ENCODE data around the gene RIOK3.
"Not testable (repeated sequence)": the region's sequence is repeated elsewhere in the genome, so short reads cannot be mapped to it uniquely, and the experiment has no call there.

The RIOK3 gene, protein sequence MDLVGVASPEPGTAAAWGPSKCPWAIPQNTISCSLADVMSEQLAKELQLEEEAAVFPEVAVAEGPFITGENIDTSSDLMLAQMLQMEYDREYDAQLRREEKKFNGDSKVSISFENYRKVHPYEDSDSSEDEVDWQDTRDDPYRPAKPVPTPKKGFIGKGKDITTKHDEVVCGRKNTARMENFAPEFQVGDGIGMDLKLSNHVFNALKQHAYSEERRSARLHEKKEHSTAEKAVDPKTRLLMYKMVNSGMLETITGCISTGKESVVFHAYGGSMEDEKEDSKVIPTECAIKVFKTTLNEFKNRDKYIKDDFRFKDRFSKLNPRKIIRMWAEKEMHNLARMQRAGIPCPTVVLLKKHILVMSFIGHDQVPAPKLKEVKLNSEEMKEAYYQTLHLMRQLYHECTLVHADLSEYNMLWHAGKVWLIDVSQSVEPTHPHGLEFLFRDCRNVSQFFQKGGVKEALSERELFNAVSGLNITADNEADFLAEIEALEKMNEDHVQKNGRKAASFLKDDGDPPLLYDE

GRCh38 chr18:23452728-23453679, at the start of gene RIOK3:
TSS of gene RIOK3 (plus strand) at chr18:23453287. CDS start at chr18:23453440, 153 bp downstream.
- in situ Hi-C loops (cut with MboI; ENCODE audit: low sequenced_read_pairs): no loop called here

GRCh38 chr18:23403310-23403709, 49.8 kb upstream of the RIOK3 start:
- in situ Hi-C loops (cut with MboI; ENCODE audit: low sequenced_read_pairs): no loop called here

DNA sequence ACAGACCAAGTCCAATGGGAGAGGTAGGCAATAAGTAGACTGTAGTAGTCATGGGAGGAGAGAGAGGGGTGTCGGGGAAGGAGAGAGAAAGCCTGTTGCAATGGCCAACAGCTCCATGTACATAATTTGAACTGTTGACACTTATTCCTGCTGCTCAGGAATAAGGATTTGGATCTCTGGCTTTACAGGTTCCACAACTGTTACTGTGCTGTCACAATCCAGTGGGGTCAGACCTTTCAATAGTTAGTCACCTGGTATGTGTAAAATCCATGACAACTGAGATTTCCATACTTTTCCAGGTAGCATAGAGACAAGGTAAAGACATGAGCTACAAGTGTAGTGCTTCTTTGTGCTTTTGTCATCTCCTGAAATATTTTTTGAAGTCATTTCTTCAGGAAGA, 47.5 kb upstream of the RIOK3 start:
- in situ Hi-C loops (cut with MboI; ENCODE audit: low sequenced_read_pairs): no loop called here

DNA sequence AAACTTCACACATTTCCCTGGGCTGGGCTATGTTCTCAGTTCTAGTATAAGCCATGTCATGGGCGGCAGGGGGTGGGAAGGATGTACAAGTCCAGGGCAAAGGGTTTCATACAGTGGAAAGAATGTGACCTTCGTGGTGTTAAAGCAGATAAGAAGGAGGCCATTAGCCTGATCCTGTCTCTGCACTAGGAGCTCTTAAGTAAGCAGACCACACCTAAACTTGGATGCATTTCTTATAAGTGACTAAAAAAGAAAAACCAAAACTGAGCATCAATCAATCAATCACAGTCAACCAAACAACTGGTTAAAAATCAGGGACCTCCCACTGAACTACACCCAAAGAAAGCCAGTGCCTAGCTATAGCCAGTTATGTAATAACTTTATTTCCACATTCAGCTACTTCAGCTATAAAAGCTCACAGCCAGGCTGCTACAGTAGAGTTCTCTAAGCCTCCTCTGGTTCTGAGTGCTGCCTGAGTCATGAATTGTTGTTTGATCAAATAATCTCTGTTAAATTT, 46.8 kb upstream of the RIOK3 start:
- in situ Hi-C loops (cut with MboI; ENCODE audit: low sequenced_read_pairs): no loop called here

DNA sequence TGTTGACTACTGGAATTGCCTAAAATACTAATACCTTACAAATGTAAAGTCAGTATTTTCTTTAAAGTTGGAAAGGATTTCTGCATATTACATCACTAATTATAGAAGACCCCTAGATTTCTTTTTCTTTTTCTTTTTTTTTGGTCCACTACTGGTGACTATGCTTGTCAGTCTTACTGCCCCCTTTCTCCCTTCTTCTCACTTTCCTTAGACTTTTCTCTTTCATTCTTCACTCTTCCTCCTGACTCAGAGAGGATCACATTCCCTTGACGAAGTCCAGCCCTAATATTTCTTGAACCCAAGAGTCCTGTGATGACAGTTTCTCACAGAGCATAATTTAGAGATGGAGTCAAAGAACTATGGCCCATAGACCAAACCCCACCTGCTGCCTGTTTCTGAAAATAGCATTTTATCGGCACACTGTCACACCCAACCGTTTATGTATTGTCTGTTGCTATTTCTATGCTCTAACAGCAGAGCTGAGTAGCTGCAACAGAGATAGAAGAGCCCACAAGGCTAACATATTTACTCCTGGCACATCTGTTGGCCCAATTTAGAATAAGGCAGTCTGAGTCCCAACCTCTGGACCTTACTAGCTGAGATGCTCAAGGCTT, 40.6 kb upstream of the RIOK3 start:
- in situ Hi-C loops (cut with MboI; ENCODE audit: low sequenced_read_pairs): no loop called here

GRCh38 chr18:23415515-23415914, 37.6 kb upstream of the RIOK3 start:
- in situ Hi-C loops (cut with MboI; ENCODE audit: low sequenced_read_pairs): no loop called here

DNA sequence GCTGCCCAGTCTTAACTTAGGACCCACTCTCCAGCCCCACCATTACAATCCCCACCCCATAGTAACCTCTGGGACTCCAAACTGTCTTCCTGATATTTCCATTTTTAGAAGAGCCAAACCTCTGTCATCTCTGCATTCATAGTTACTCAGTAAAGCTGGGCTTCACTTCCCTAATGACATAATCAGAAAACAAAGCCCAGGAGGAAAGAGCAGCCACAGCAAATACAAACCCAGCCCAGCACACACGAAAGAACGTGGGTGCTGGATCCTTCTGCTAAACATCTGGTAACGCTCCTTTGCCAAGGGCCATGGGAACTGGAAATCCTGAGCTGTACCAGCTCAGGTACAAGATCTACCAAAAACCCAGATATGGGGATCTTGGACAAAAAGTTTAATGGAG, 36.8 kb upstream of the RIOK3 start:
- in situ Hi-C loops (cut with MboI; ENCODE audit: low sequenced_read_pairs): no loop called here

- in situ Hi-C loops (cut with MboI; ENCODE audit: low sequenced_read_pairs): no loop called here
Measured at GRCh38 chr18:23421277-23421676, 31.8 kb upstream of the RIOK3 start.

DNA sequence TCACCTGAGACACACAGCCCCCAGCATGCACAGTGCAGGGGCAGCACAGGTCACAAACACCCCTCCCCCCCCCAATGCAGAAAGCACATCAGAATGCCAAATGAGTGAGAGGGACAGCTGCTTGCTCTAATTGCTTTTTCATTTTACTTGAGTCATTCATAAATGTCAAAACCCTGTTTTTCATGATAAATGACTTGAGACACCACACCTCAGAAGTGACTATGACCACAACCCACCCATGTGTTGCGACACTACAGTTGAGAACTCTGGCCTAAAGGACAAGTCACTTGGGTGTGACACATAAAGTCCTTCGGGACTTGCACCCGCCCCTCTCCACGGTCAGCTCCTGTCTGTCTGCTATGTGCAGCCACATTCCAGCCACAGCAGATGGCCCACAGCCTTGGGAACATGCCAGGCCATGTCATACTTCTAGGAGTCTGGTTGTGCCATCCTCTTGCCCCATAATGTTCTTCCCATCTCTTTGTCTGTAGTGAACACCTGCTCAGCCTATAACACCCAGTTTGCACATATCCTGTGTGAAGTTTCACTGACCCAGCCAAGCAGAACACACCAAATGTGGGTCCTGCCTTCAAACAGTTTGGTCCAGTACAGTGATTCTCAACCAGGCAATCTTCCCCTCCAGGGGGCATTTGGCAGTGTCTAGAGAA, 30.2 kb upstream of the RIOK3 start:
- in situ Hi-C loops (cut with MboI; ENCODE audit: low sequenced_read_pairs): no loop called here

GRCh38 chr18:23424616-23425015, 28.5 kb upstream of the RIOK3 start:
- in situ Hi-C loops (cut with MboI; ENCODE audit: low sequenced_read_pairs): no loop called here

DNA sequence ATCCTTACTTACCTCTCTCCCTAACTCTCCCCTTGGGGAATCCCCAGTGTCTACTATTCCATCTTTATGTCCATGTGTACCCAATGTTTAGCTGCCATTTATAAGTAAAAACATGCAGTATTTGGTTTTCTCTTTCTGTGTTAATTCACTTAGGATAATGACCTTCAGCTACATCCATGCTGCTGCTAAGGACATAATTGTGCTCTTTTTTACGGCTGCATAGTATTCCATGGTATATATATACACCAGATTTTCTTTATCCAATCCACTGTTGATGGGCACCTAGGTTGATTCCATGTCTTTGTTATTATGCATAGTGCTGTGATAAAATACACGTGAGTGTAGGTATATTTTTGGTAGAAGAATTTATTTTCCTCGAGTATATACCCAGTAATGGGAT, 24.3 kb upstream of the RIOK3 start:
- in situ Hi-C loops (cut with MboI; ENCODE audit: low sequenced_read_pairs): no loop called here

GRCh38 chr18:23429538-23429937, 23.5 kb upstream of the RIOK3 start:
- in situ Hi-C loops (cut with MboI; ENCODE audit: low sequenced_read_pairs): not testable (repeated sequence)

GRCh38 chr18:23433360-23433759, 19.7 kb upstream of the RIOK3 start:
- in situ Hi-C loops (cut with MboI; ENCODE audit: low sequenced_read_pairs): no loop called here

DNA sequence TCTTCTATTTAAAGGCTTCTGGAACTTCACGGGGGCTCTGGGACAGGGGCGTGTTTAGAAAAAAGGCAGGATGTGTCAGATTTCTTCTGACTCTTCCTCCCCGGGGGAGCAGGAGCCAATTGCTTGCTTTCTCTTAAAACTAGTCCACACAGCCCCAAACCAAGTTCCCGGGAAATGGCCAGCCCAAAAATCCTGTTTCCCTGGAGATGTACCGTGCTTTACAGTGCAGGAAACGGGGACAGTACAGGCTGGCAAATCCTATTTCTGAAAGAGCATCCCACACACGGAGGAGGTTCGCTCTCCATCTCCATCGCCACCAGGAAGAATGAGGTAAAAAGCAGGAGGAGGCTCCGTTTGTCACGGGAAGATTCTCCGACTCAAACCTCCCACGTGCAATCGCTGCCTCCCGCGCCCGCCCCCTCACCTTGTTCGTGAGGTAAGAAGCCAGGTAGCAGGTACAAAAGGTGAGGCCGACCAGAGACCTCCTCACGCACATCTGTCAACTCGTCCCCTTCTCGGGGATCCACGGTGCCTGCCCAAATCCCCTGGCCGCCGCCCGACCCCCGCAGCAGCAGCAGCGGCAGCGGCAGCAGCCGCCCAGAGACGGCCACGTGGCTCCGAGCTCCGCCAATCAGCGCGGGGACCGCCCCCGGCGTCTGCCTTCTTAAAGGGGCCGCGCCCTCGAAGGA, 15.6 kb upstream of the RIOK3 start:
- in situ Hi-C loops (cut with MboI; ENCODE audit: low sequenced_read_pairs): no loop called here

GRCh38 chr18:23438046-23438377, 15.1 kb upstream of the RIOK3 start:
- in situ Hi-C loops (cut with MboI; ENCODE audit: low sequenced_read_pairs): no loop called here

DNA sequence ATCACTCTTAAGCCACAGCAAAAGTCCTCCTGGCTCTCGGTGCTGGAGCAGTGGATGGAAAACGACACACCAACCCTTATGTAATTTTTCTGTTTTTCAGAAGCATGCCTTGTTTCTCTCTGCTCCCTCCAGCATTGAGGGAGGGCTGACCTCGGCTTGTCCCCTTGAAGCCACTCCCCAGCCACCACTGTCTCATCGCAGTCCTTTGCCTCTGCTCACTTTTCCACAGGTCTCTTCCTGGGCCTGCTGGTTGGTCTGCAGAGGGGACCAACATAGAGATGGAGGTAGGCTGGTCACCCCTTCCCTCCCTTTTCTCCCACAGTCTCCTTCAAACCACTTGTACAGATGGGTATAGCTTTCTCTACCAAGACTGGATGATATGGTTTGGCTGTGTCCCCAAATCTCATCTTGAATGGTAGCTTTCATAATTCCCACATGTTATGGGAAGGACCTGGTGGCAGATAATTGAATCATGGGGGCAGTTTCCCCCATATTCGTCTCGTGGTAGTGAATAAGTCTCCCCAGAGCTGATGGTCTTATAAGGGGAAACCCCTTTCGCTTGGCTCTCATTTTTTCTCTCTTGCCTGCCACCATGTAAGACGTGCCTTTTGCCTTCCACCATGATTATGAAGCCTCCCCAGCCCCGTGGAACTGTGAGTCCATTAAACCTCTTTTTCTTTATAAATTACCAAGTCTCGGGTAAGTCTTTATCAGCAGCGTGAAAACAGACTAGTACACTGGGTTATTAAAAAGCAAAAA, 14.3 kb upstream of the RIOK3 start:
- in situ Hi-C loops (cut with MboI; ENCODE audit: low sequenced_read_pairs): no loop called here

DNA sequence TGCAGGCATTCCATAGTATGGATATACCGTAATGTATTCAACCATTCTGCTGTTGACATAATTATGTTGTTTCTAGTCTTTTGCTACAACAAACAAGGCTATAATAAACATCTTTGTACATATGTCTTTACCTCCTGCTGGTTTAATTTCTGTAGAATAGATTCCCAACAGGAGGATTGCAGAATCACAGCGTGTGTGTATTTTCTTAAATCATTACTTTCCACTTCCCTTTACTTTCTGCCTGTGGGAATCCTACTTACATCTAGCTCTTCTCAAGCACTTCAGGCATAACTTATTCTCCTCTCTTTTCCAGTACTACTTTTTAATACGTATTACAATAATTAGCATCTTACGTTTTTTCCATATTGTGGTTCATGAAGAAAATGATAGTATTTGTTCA, 13.0 kb upstream of the RIOK3 start:
- in situ Hi-C loops (cut with MboI; ENCODE audit: low sequenced_read_pairs): no loop called here

DNA sequence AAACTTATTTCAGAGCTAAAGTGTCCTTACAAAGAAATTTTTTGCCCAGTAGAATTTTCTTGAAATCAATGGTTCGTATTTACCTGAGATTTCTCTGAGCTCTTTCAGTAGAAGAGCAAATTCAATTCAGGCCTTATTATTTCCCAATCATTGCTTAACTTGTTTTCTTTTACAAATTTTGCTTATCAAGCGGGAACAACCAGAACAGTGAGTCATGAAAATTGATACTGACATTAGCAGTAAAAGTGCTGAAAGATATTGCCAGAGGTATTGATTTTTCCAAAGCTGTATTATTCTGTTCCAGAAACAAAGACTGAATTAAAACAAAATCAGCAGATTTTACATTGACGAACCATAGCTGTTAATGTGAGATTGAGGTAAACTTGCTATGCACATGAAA, 10.1 kb upstream of the RIOK3 start:
- in situ Hi-C loops (cut with MboI; ENCODE audit: low sequenced_read_pairs): no loop called here

GRCh38 chr18:23448291-23448690, 4.8 kb upstream of the RIOK3 start:
- in situ Hi-C loops (cut with MboI; ENCODE audit: low sequenced_read_pairs): no loop called here

All from hTERT RPE-1 (cell line).